K562 (cell line): ENCODE measurements around the gene CLIC1. TPM values are rescaled to one million over a fixed set of nuclear protein-coding genes. Genes with fewer than 3 reads are reported as not detected.

ENCODE experiments used
- ARID3B ChIP-seq: fragments of 250-450 bp; sonication (Bioruptor Pico); IDR thresholded peaks from 2 replicates; pipeline ENCODE4 v1.4.0; 2020; ENCODE audit warnings: borderline replicate concordance
- ARID4B ChIP-seq: sonication (generic); formaldehyde crosslinking; IDR thresholded peaks from 2 replicates; pipeline ENCODE4 v1.8.0; 2022; ENCODE audit warnings: mild to moderate bottlenecking, missing genetic modification reagents
- DACH1 ChIP-seq: fragments of 450-650 bp; IDR thresholded peaks from 2 replicates; pipeline ENCODE4 v1.6.1; 2018; ENCODE audit not compliant: partially characterized antibody
- GTF2A2 ChIP-seq: IDR thresholded peaks from 2 replicates; pipeline ENCODE4 v1.6.1; 2016; ENCODE audit warnings: mild to moderate bottlenecking, missing genetic modification characterization, missing compliant biosample characterization
- HDAC1 ChIP-seq, 2 experiments: fragments of 450-650 bp; IDR thresholded peaks; 2 replicates each; pipeline ENCODE4 v1.6.1; 2016 to 2017; ENCODE audit warnings: inconsistent platforms in 1 of 2, mild to moderate bottlenecking in 1 of 2, moderate library complexity in 1 of 2
- JUN ChIP-seq, 2 experiments: sonication (generic) in 1 of 2; formaldehyde crosslinking in 1 of 2; IDR thresholded peaks; 2 replicates each; pipeline versions ENCODE4 v1.6.1 to v1.8.0; 2012 to 2022; ENCODE audit warnings: borderline replicate concordance in 2 of 2, mild to moderate bottlenecking in 2 of 2, improper control_type of control experiment in 1 of 2, low read depth in 1 of 2, low read length in 1 of 2, missing genetic modification reagents in 1 of 2
- JUNB ChIP-seq: fragments of 450-650 bp; formaldehyde crosslinking; conservative IDR thresholded peaks from 2 replicates; pipeline ENCODE4 v1.4.0; 2020; ENCODE audit warnings: mild to moderate bottlenecking
- RAD51 ChIP-seq: fragments of 450-650 bp; IDR thresholded peaks from 2 replicates; pipeline ENCODE4 v1.7.1; 2016; ENCODE audit warnings: low read depth, mild to moderate bottlenecking, borderline replicate concordance
- RCOR1 ChIP-seq, 2 experiments: IDR thresholded peaks; 2 replicates each; pipeline ENCODE4 v1.6.1; 2012; ENCODE audit warnings: low read depth in 2 of 2, low read length in 2 of 2, borderline replicate concordance in 1 of 2, improper control_type of control experiment in 1 of 2
- RFX5 ChIP-seq: IDR thresholded peaks from 2 replicates; pipeline ENCODE4 v1.6.1; 2011; ENCODE audit warnings: low read depth, mild to moderate bottlenecking, improper control_type of control experiment, low read length
- TEAD1 ChIP-seq, 2 experiments: fragments of 450-650 bp in 1 of 2; sonication (generic) in 1 of 2; formaldehyde crosslinking; IDR thresholded peaks; 2 replicates each; pipeline versions ENCODE4 v1.4.0 to v1.8.0; 2020 to 2022; ENCODE audit warnings: mild to moderate bottlenecking in 2 of 2, missing genetic modification reagents in 1 of 2
- TEAD4 ChIP-seq, 2 experiments: sonication (generic) in 1 of 2; formaldehyde crosslinking in 1 of 2; IDR thresholded peaks; 2 replicates each; pipeline versions ENCODE4 v1.6.1 to v1.8.0; 2012 to 2022; ENCODE audit warnings: borderline replicate concordance in 1 of 2, inconsistent platforms in 1 of 2, low read length in 1 of 2, mild to moderate bottlenecking in 1 of 2, missing genetic modification reagents in 1 of 2
- XRCC3 ChIP-seq: fragments of 450-650 bp; IDR thresholded peaks from 2 replicates; pipeline ENCODE4 v1.6.1; 2017; ENCODE audit warnings: mild to moderate bottlenecking, moderate library complexity
- ZKSCAN3 ChIP-seq: fragments of 250-450 bp; sonication (Bioruptor Pico); IDR thresholded peaks from 2 replicates; pipeline ENCODE4 v1.4.0; 2020
- ZNF253 ChIP-seq: fragments of 250-450 bp; sonication (Bioruptor Pico); conservative IDR thresholded peaks from 2 replicates; pipeline ENCODE4 v1.6.1; 2021; ENCODE audit warnings: mild to moderate bottlenecking
- ZNF384 ChIP-seq: IDR thresholded peaks from 2 replicates; pipeline ENCODE4 v1.6.1; 2012; ENCODE audit warnings: low read depth, low read length, improper control_type of control experiment
- ZNF75A ChIP-seq: fragments of 450-650 bp; formaldehyde crosslinking; IDR thresholded peaks from 2 replicates; pipeline ENCODE4 v1.4.0; 2020; ENCODE audit warnings: mild to moderate bottlenecking
- polyA plus RNA-seq, 8 experiments: library from polyadenylated mRNA; depleted of rRNA in 4 of 8; stranded (reverse) in 5 of 8; unstranded in 3 of 8; fragments of >200 nt; fragmentation: Nextera tagmentation in 2 of 8; fragmentation: Illumina TruSeq in 1 of 8; extraction: Ambion mirVana in 2 of 8; extraction: Trizol in 1 of 8; gene quantifications; 2 replicates each; pipeline versions ENCODE4 v1.2.1 to v1.2.3, GENCODE V29; 2011 to 2014; ENCODE audit warnings: inconsistent platforms in 1 of 8, missing spikeins in 1 of 8
- total RNA-seq, 7 experiments: library from RNA; depleted of rRNA in 6 of 7; stranded (reverse); fragments of >200 nt in 6 of 7; fragmentation: Illumina TruSeq in 2 of 7; extraction: Trizol in 2 of 7; gene quantifications; 2 replicates each; pipeline versions ENCODE4 v1.2.1 to v1.2.3, GENCODE V29; 2011 to 2021; ENCODE audit warnings: low replicate concordance in 1 of 7
- TF ChIP-seq, protein P1 (sequence below): fragments of 250-450 bp; sonication (Bioruptor Pico); IDR thresholded peaks from 2 replicates; pipeline ENCODE4 v1.5.0; 2020; ENCODE audit warnings: mild to moderate bottlenecking
- TF ChIP-seq, protein P2 (sequence below): fragments of 450-650 bp; formaldehyde crosslinking; IDR thresholded peaks from 2 replicates; pipeline ENCODE4 v1.4.0; 2022; ENCODE audit warnings: missing genetic modification characterization

The CLIC1 gene
- total and polyA plus RNA-seq, 9 of the 15 experiments (the other 6 are each of a cell fraction or from before 2014, with no cell fraction given), result 1,267 to 2,419 (median 1,808) TPM

DNA sequence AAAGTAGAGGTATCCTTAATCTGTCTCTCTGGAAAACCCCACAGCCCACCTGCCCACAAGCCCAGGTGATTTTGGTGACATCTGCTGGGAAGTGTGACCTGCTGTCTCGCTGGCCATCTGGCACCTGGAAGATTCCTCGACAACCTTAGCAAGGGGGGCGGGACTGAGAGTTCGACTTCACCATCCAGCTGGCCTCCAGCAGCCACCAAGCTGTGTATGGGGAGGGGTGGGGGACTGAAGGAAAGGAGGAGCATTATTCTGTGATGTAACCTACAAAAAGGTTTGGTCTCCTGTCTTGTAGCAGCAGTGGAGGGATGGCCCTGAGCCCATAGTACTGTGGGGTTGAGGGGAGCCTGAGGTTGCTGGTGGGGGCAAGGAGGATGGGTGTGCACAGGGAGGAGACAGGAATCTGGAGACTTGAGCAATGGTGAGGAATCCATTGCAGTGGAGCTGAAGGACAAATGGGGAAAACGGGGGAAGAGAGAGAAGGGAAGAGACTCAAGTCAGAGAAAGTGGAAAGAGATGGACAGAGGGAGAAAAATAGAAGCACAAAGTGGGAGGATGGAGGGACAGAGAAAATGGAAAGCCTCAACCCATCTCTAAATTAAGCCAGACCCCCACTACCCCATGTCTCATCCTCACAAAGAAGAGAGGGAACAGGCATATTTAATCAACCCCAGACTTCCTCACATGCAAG lies 25.7 kb downstream of the CLIC1 start (continued):
- TF ChIP-seq ARID4B (CRISPR knock-in tag) (peak; percentile 34; the same call in 1 of the 2 replicates), JUN (IDR thresholded peaks at IDR 0.05; ENCODE audit: borderline replicate concordance, low read depth, low read length) (no peak), JUN (CRISPR knock-in tag; IDR thresholded peaks at IDR 0.05; ENCODE audit: borderline replicate concordance) (no peak), ZNF384 (no peak), ARID3B (CRISPR knock-in tag) (no peak), XRCC3 (no peak), GTF2A2 (tag) (no peak), DACH1 (no peak), ZKSCAN3 (CRISPR knock-in tag) (no peak), ZNF253 (CRISPR knock-in tag) (no peak), RFX5 (no peak), ZNF75A (no peak), JUNB (CRISPR knock-in tag) (no peak), RAD51 (no peak), RCOR1 (IDR thresholded peaks at IDR 0.05; ENCODE audit: borderline replicate concordance in 1 of 2, low read depth in 2 of 2, low read length in 2 of 2) (0 out of 4 replicates have a peak, but pooled peaks of 1 of the 2 experiments have one; percentile 3), TEAD4 (IDR thresholded peaks at IDR 0.05; ENCODE audit: low read length) (no peak), TEAD4 (CRISPR knock-in tag; IDR thresholded peaks at IDR 0.05; ENCODE audit: borderline replicate concordance) (no peak), HDAC1 (IDR thresholded peaks at IDR 0.05) (no peak), TEAD1 (CRISPR knock-in tag; IDR thresholded peaks at IDR 0.05) (no peak)
- TF ChIP-seq, protein P1, sequence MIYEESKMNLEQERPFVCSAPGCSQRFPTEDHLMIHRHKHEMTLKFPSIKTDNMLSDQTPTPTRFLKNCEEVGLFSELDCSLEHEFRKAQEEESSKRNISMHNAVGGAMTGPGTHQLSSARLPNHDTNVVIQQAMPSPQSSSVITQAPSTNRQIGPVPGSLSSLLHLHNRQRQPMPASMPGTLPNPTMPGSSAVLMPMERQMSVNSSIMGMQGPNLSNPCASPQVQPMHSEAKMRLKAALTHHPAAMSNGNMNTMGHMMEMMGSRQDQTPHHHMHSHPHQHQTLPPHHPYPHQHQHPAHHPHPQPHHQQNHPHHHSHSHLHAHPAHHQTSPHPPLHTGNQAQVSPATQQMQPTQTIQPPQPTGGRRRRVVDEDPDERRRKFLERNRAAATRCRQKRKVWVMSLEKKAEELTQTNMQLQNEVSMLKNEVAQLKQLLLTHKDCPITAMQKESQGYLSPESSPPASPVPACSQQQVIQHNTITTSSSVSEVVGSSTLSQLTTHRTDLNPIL (CRISPR knock-in tag), result no peak
- TF ChIP-seq, protein P2, sequence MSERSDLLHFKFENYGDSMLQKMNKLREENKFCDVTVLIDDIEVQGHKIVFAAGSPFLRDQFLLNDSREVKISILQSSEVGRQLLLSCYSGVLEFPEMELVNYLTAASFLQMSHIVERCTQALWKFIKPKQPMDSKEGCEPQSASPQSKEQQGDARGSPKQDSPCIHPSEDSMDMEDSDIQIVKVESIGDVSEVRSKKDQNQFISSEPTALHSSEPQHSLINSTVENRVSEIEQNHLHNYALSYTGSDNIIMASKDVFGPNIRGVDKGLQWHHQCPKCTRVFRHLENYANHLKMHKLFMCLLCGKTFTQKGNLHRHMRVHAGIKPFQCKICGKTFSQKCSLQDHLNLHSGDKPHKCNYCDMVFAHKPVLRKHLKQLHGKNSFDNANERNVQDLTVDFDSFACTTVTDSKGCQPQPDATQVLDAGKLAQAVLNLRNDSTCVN (CRISPR knock-in tag), result 0 out of 2 replicates have a peak, but pooled peaks have one; percentile 74
